DOHH2 (cell line): ENCODE results near the gene AUTS2.

Experiments
- EZH2phosphoT487 ChIP-seq: fragments of 200-600 bp; sonication (generic); IDR thresholded peaks from 2 replicates; pipeline ENCODE4 v1.6.1; 2017; ENCODE audit warnings: borderline replicate concordance, mild to moderate bottlenecking, antibody characterized with exemption, low read length, moderate library complexity, mixed read lengths
- TF ChIP-seq, protein P1 (sequence below): fragments of 200-600 bp; sonication (generic); IDR thresholded peaks from one replicate; pipeline ENCODE4 v1.5.1; 2014; ENCODE audit warnings: antibody characterized with exemption, mild to moderate bottlenecking, low read depth, low read length; ENCODE audit not compliant: poor library complexity, severe bottlenecking

DNA sequence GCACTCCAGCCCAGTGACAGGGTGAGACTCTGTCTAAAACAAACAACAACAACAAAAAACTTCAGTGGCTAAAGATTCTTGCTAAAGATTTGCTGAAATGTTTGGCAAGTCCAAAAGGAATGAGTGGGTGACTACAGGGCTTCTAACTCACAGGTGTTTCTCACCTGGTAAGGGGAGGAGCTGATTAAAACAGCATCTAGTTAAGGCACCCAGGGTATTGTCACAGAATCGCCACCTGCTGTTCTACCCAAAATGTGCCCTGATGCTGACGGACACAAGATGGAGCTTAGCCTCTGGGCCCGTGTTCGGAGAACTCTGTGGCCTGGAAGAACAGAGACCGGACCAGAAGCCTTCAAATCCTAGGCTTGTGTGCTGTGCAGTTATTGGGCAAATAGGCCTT is 1197.7 kb downstream of the AUTS2 start:
- TF ChIP-seq, protein P1, sequence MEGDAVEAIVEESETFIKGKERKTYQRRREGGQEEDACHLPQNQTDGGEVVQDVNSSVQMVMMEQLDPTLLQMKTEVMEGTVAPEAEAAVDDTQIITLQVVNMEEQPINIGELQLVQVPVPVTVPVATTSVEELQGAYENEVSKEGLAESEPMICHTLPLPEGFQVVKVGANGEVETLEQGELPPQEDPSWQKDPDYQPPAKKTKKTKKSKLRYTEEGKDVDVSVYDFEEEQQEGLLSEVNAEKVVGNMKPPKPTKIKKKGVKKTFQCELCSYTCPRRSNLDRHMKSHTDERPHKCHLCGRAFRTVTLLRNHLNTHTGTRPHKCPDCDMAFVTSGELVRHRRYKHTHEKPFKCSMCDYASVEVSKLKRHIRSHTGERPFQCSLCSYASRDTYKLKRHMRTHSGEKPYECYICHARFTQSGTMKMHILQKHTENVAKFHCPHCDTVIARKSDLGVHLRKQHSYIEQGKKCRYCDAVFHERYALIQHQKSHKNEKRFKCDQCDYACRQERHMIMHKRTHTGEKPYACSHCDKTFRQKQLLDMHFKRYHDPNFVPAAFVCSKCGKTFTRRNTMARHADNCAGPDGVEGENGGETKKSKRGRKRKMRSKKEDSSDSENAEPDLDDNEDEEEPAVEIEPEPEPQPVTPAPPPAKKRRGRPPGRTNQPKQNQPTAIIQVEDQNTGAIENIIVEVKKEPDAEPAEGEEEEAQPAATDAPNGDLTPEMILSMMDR: no peak
- no peak for TF ChIP-seq EZH2phosphoT487
